HG03066 (cell line): ENCODE data around the gene OR14I1.
"Not testable (repeated sequence)": the region's sequence is repeated elsewhere in the genome, so short reads cannot be mapped to it uniquely, and the experiment has no call there.

Experiments used
- ATAC-seq: cut with Tn5 transposase; IDR thresholded peaks from one replicate; pipeline ENCODE4 v1.9.1; 2021; ENCODE audit warnings: low read depth; ENCODE audit not compliant: unreplicated experiment

The OR14I1 gene

DNA sequence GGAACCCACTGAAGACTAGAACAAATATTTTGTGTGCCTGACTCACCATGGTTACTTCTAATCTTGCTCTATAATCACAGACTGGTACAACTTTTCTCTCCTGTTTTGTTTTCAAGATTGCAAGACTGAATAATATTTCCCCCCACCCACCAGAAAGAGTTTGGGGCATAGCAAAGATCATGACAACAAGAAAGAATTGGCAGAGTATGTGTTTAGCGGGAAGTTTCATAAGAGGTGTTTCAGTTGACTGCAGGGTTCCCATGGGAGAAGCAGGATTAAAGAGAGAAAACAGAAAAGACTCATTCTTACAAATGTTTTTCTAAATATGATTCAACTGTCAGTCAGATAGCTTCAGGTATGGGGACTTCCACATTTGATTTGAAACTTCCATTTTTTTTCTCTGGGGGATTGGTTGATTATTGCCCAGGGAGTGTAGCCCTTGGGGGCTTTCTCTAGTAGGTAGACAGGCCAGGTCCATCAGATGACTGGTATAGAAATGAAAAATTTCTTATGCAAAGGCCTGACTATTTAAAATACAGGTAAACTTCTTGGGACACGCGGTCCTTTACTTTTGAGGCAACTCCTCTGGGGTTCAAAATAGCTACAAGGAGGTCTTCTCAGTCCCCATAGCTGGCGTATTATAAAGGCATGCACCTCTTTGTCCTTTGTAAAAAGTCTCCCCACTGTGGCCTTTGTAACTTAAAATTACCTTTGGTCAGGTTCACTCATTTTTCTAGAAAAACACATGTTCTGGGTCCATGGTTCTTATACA is 13.9 kb downstream of the OR14I1 start:
- ATAC-seq: peak; percentile 51

DNA sequence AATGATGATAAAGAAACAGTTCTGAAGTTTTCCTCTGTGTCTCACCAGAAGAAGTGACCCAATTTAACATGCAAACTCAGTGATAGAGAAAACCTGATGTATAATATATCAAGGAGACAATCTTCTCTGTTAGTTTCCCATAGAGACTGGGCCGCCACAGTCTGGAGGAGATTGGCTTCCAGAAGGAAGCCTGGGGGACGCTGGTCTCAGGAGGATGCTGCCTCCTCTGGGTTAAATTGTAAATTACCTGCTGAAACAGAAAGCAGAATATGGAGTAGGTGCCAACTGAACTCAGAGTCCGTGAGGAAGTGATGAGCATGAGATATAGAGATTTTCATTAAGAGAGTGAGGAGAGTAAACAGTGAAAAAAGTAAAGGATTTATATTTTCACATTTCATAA is 15.8 kb downstream of the OR14I1 start:
- ATAC-seq: peak; percentile 88

DNA sequence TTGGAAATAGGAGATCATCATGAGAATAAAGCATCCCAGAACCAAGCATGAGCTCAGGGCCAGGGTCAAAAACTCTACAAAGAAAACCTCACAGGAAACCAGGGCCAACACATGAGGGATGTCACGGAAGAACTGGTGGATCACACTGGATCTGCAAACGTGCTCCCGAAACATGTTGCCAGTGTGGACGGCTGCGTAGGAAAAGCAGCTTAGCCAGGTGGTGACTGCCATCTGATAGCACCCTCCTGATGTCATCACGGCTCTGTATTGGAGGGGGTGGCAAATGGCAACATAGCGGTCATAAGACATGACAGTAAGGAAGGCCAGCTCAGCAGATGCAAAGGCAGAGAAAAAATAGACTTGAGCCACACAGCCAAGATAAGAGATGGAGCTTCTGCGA is 20.9 kb downstream of the OR14I1 start:
- no peak for ATAC-seq

DNA sequence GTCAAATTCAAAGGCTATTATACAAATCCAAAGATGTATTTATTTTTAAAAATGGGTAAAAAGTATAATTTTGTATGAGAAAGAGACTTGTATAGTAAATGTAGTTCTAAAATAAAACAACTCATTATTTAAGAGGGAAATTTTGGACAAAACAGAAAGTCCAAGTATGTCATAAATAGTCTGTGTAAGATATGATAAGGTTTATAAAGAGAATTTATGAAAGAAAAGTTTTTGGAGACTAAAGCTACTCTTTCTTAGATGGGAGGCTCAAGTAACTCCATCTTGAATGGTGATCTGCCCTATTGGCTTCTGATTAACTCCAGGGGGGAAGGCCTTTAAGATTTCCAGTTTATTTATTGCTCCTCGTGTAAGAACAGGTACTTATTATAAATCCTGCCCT is 32.6 kb downstream of the OR14I1 start:
- no peak for ATAC-seq

GRCh38 chr1:248663453-248664328 is 38.9 kb downstream of the OR14I1 start:
- peak; percentile 96 for ATAC-seq

DNA sequence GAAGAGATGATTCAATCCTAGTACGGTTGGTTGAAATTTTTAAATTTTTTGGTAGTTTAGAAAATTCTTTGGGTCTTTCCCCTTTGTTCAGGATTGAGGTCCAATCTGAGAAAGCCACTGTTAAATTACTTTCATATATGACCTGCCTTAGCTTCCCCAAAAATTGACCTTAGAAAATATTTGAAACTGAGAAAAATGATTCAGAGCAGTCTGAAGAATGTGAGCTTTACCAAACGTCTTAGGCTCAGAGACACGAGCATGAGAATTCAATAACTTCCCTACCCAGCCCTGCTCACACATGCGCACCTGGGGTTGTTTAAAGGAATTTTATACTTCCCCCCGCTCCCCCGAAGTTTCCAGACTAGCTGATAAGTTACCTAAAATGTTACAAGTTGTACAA is 45.8 kb downstream of the OR14I1 start:
- not testable (repeated sequence) for ATAC-seq

DNA sequence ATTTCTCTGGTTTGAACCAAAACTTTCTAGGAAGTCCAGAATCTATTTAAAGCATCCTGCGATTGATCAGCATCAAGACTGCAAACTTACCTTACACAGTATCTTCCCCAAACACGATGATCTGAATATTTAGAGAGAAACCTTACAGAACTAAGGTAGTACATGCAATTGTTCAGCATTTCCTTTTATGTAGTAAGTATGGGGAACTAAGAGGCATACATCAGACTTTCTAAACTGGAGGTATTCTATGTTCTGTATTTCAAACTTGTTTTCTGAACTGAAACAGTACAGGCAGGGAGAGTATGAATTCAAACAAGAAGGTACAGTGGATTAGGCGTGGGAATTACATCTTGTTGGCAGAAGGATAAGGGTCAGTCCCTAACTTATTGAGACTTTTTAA is 47.2 kb downstream of the OR14I1 start, which contains the start of gene OR2T27:
OR2T27 (minus strand) TSS at position 175 of the 400 bp plus-strand sequence. CDS start 4,644 bp downstream, outside the sequence.
- not testable (repeated sequence) for ATAC-seq
